MCF 10A (cell line): ENCODE measurements around the gene EHBP1. TPM values are rescaled to one million over a fixed set of nuclear protein-coding genes. Genes with fewer than 3 reads are reported as not detected.

ENCODE experiments used
- BruUV-seq: library from RNA; stranded (reverse); fragments of 400-500 nt; replicated peaks from 2 replicates; lab custom pipeline; 2021; lab: Mats Ljungman, UMichigan
- CTCF ChIA-PET: fragments of 300-600 bp; sonication (Branson Sonifier 250); formaldehyde crosslinking; extraction: SDS; loops from one replicate; lab custom pipeline; 2021; ENCODE audit warnings: antibody characterized with exemption, inconsistent platforms; lab: Yijun Ruan, JAX
- POLR2A ChIA-PET: fragments of 300-600, 350-650 bp; sonication (Branson Sonifier 250); formaldehyde crosslinking; extraction: SDS; loops from one replicate; lab custom pipeline; 2020; ENCODE audit warnings: antibody characterized with exemption, inconsistent platforms; lab: Yijun Ruan, JAX
- DNase-seq: peaks from one replicate; pipeline ENCODE4 v3.0.0-alpha.2; 2018; ENCODE audit not compliant: unreplicated experiment
- H3K27ac Mint-ChIP-seq: one replicate; pipeline ENCODE4 v1.8.0; 2022; ENCODE audit warnings: mild to moderate bottlenecking, low read depth, mixed read lengths; ENCODE audit not compliant: unreplicated experiment
- H3K27me3 Mint-ChIP-seq: one replicate; pipeline ENCODE4 v1.8.0; 2022; ENCODE audit warnings: mixed read lengths; ENCODE audit not compliant: insufficient read depth, unreplicated experiment
- H3K36me3 Mint-ChIP-seq: one replicate; pipeline ENCODE4 v1.8.0; 2022; ENCODE audit warnings: mild to moderate bottlenecking, moderate library complexity, mixed read lengths; ENCODE audit not compliant: insufficient read depth, unreplicated experiment
- H3K4me1 Mint-ChIP-seq: one replicate; pipeline ENCODE4 v1.8.0; 2022; ENCODE audit warnings: mixed read lengths; ENCODE audit not compliant: insufficient read depth, unreplicated experiment
- H3K4me3 Mint-ChIP-seq: one replicate; pipeline ENCODE4 v1.8.0; 2022; ENCODE audit warnings: mild to moderate bottlenecking, moderate library complexity, mixed read lengths; ENCODE audit not compliant: unreplicated experiment
- H3K9me3 Mint-ChIP-seq: one replicate; pipeline ENCODE4 v1.8.0; 2022; ENCODE audit warnings: mixed read lengths; ENCODE audit not compliant: unreplicated experiment
- CTCF ChIP-seq: fragments of 200-600 bp; IDR thresholded peaks from one replicate; pipeline ENCODE4 v1.8.0; 2022; ENCODE audit warnings: antibody characterized with exemption, mild to moderate bottlenecking; ENCODE audit not compliant: unreplicated experiment
- intact Hi-C: fragments of 100-400 bp; cut with micrococcal nuclease; formaldehyde crosslinking; loops from 2 replicates; pipeline ENCODE4 v1.14.1; 2022
- total RNA-seq: library from RNA; stranded (reverse); gene quantifications from 2 replicates; pipeline ENCODE4 v1.2.3, GENCODE V29; 2022

EHBP1 gene
- total RNA-seq, 1 experiment from 2014 or later, result 81.2 TPM

GRCh38 chr2:62808554-62808953, 103.0 kb downstream of the EHBP1 start:
- intact Hi-C loops, result no loop called here
- DNase-seq, result no peak
- no TSS peak for BruUV-seq
- Mint-ChIP-seq H3K4me1 (peaks cover 12% of the 10 kb centered on the region), H3K36me3 (peaks cover 12% of the 10 kb centered on the region), H3K4me3 (no peak overlapping the region), H3K27me3 (no peaks in the 10 kb centered on the region), H3K27ac (no peak overlapping the region), H3K9me3 (peaks cover 8% of the 10 kb centered on the region)
- CTCF ChIA-PET, result no interaction called here
- POLR2A ChIA-PET, result no interaction called here
- TF ChIP-seq CTCF, result no peak

GRCh38 chr2:62811086-62811485, 105.6 kb downstream of the EHBP1 start:
- Mint-ChIP-seq H3K36me3 (peaks cover 11% of the 10 kb centered on the region), H3K4me3 (no peak overlapping the region), H3K4me1 (peaks cover 17% of the 10 kb centered on the region), H3K27me3 (no peaks in the 10 kb centered on the region), H3K9me3 (peaks cover 5% of the 10 kb centered on the region), H3K27ac (no peak overlapping the region)
- CTCF ChIA-PET, result no interaction called here
- intact Hi-C loops, result no loop called here
- POLR2A ChIA-PET, result interaction anchor here (1.0 kb wide), 1 partner anchor 9 kb away, joined by 3 read pairs; no protein-coding TSS in a partner anchor
- DNase-seq, result no peak
- no peak for TF ChIP-seq CTCF
- BruUV-seq, result no TSS peak

- DNase-seq, result no peak
- Mint-ChIP-seq H3K27me3 (no peaks in the 10 kb centered on the region), H3K9me3 (peaks cover 1% of the 10 kb centered on the region), H3K36me3 (peaks cover 10% of the 10 kb centered on the region), H3K27ac (no peak overlapping the region), H3K4me3 (no peak overlapping the region), H3K4me1 (peaks cover 15% of the 10 kb centered on the region)
- intact Hi-C loops, result no loop called here
- TF ChIP-seq CTCF, result no peak
- ChIA-PET CTCF (interaction anchor here (0.7 kb wide), 1 partner anchor 356 kb away, joined by 3 read pairs; no protein-coding TSS in a partner anchor), POLR2A (interaction anchor here (0.7 kb wide), 1 partner anchor 726 kb away, joined by 3 read pairs; no protein-coding TSS in a partner anchor)
- no TSS peak for BruUV-seq
Measured at GRCh38 chr2:62811972-62812371, 106.5 kb downstream of the EHBP1 start.

- Mint-ChIP-seq H3K4me3 (no peak overlapping the region), H3K27me3 (no peaks in the 10 kb centered on the region), H3K4me1 (peaks cover 18% of the 10 kb centered on the region), H3K36me3 (peaks cover 10% of the 10 kb centered on the region), H3K9me3 (peaks cover 8% of the 10 kb centered on the region), H3K27ac (no peak overlapping the region)
- intact Hi-C loops, result no loop called here
- ChIA-PET POLR2A (interaction anchor here (0.6 kb wide), 1 partner anchor 97 kb away, joined by 3 read pairs; no protein-coding TSS in a partner anchor), CTCF (no interaction called here)
- no peak for DNase-seq
- BruUV-seq, result no TSS peak
- no peak for TF ChIP-seq CTCF
Measured at GRCh38 chr2:62812921-62813825, 107.7 kb downstream of the EHBP1 start.
